HepG2 (cell line): ENCODE results near the gene ADAMTSL4. TPM values are rescaled to one million over a fixed set of nuclear protein-coding genes. Genes with fewer than 3 reads are reported as not detected.
A peak's percentile ranks its signal among the peaks of the same experiment; 100 is the strongest.

Source experiments
- ARID2 ChIP-seq: sonication (generic); formaldehyde crosslinking; IDR thresholded peaks from 2 replicates; pipeline ENCODE4 v1.8.1; 2022; ENCODE audit warnings: mild to moderate bottlenecking, missing genetic modification reagents, borderline replicate concordance
- CBX2 ChIP-seq, 2 experiments: fragments of 200-600 bp in 1 of 2; sonication (generic); formaldehyde crosslinking in 1 of 2; IDR thresholded peaks; 2 replicates each; pipeline versions ENCODE4 v1.7.0 to v1.8.1; 2018 to 2022; ENCODE audit warnings: low read depth in 2 of 2, low read length in 1 of 2, mild to moderate bottlenecking in 1 of 2, missing genetic modification reagents in 1 of 2
- CEBPB ChIP-seq: IDR thresholded peaks from 2 replicates; pipeline ENCODE4 v1.6.1; 2011; ENCODE audit warnings: low read depth, low read length, improper control_type of control experiment, borderline replicate concordance
- FIP1L1 ChIP-seq: fragments of 200-400 bp; formaldehyde crosslinking; IDR thresholded peaks from 2 replicates; pipeline ENCODE4 v1.6.1; 2018; ENCODE audit warnings: low read depth, mild to moderate bottlenecking, low read length, moderate library complexity, borderline replicate concordance; ENCODE audit not compliant: insufficient read depth
- HNRNPK ChIP-seq: fragments of 200-400 bp; formaldehyde crosslinking; IDR thresholded peaks from 2 replicates; pipeline ENCODE4 v1.6.1; 2018; ENCODE audit warnings: low read length, low read depth, moderate library complexity, mild to moderate bottlenecking; ENCODE audit not compliant: poor library complexity, severe bottlenecking
- NFE2L1 ChIP-seq: sonication (generic); formaldehyde crosslinking; IDR thresholded peaks from 2 replicates; pipeline ENCODE4 v1.4.0; 2020; ENCODE audit warnings: missing genetic modification reagents, mild to moderate bottlenecking, borderline replicate concordance
- XBP1 ChIP-seq: sonication (generic); formaldehyde crosslinking; IDR thresholded peaks from 2 replicates; pipeline ENCODE4 v1.5.0; 2020; ENCODE audit warnings: missing genetic modification reagents
- ZFYVE20 ChIP-seq: sonication (generic); formaldehyde crosslinking; IDR thresholded peaks from 2 replicates; pipeline ENCODE4 v1.8.0; 2023; ENCODE audit warnings: low read depth, mild to moderate bottlenecking, moderate library complexity, missing genetic modification reagents, borderline replicate concordance
- polyA plus RNA-seq, 8 experiments: library from polyadenylated mRNA; depleted of rRNA in 3 of 8; stranded (reverse) in 7 of 8; unstranded in 1 of 8; fragments of >200 nt; fragmentation: Illumina TruSeq in 4 of 8; extraction: Trizol in 4 of 8; gene quantifications; 2 replicates each; pipeline versions ENCODE4 v1.2.1 to v1.2.3, GENCODE V29; 2011 to 2016; ENCODE audit warnings: low read depth in 4 of 8, missing spikeins in 1 of 8, mixed read lengths in 1 of 8; ENCODE audit not compliant: insufficient read depth in 1 of 8
- total RNA-seq, 5 experiments: library from RNA; depleted of rRNA; stranded (reverse); fragments of >200 nt; fragmentation: Illumina TruSeq; extraction: Trizol; gene quantifications; 2 replicates each; pipeline ENCODE4 v1.2.3, GENCODE V29; 2016; ENCODE audit warnings: low read depth in 1 of 5
- TF ChIP-seq, protein P1 (sequence below): sonication (generic); formaldehyde crosslinking; IDR thresholded peaks from 2 replicates; pipeline ENCODE4 v1.5.0; 2020; ENCODE audit warnings: missing genetic modification reagents
- TF ChIP-seq, protein P2 (sequence below): sonication (generic); formaldehyde crosslinking; IDR thresholded peaks from 2 replicates; pipeline ENCODE4 v1.4.0; 2020; ENCODE audit warnings: missing genetic modification reagents

ADAMTSL4 gene
- total and polyA plus RNA-seq, 2 of the 13 experiments (the other 11 are each of a cell fraction or from before 2014, with no cell fraction given), result 3.9 to 16.4 TPM

DNA sequence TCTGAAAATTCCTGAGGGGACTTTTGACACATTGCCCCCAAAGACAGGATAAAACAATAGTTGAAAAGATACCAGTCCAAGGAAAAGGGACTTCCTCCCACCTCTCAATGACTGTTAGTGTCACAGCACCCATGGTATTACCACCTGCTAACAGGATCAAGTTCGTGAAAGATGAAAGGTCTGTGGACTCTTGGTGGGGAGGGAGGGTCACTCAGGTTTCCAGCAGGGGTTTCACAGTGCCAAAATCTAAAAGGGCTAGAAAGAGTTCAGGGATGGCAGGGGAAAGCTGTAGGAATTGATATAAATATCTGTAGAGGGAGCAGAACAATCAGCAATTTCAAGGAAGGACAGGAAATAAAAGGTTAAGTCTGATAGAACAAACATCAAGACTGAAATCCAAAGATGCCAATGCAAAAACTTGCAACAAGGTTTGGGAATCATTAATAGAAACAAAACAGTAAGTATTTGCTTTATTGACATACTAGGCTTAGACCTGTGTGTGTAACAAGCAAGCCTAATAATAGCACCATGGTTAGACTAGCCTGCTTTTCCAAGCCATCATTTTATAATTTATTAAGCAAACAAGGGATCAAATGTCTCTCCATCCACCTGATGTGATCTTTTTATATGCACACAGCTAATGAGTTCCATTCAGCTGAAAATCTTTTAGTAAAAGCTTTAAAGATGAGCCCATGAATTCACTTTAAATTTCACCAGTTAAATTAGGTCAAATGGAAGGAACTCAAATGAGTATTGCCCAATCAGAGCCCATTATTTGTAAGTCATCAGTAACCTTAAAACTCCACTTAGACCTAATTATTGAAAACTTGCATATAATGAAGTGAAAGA lies 26.5 kb downstream of the ADAMTSL4 start (continued):
- TF ChIP-seq, protein P1, sequence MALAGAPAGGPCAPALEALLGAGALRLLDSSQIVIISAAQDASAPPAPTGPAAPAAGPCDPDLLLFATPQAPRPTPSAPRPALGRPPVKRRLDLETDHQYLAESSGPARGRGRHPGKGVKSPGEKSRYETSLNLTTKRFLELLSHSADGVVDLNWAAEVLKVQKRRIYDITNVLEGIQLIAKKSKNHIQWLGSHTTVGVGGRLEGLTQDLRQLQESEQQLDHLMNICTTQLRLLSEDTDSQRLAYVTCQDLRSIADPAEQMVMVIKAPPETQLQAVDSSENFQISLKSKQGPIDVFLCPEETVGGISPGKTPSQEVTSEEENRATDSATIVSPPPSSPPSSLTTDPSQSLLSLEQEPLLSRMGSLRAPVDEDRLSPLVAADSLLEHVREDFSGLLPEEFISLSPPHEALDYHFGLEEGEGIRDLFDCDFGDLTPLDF (CRISPR knock-in tag), result peak; percentile 28; the same call in 1 of the 2 replicates
- TF ChIP-seq HNRNPK (no peak), CEBPB (peak; percentile 78), XBP1 (CRISPR knock-in tag) (no peak), ZFYVE20 (no peak), CBX2 (IDR thresholded peaks at IDR 0.05; ENCODE audit: low read depth, low read length) (no peak), CBX2 (CRISPR knock-in tag; IDR thresholded peaks at IDR 0.05; ENCODE audit: low read depth) (no peak), FIP1L1 (no peak), NFE2L1 (CRISPR knock-in tag) (no peak), ARID2 (no peak)
- TF ChIP-seq, protein P2, sequence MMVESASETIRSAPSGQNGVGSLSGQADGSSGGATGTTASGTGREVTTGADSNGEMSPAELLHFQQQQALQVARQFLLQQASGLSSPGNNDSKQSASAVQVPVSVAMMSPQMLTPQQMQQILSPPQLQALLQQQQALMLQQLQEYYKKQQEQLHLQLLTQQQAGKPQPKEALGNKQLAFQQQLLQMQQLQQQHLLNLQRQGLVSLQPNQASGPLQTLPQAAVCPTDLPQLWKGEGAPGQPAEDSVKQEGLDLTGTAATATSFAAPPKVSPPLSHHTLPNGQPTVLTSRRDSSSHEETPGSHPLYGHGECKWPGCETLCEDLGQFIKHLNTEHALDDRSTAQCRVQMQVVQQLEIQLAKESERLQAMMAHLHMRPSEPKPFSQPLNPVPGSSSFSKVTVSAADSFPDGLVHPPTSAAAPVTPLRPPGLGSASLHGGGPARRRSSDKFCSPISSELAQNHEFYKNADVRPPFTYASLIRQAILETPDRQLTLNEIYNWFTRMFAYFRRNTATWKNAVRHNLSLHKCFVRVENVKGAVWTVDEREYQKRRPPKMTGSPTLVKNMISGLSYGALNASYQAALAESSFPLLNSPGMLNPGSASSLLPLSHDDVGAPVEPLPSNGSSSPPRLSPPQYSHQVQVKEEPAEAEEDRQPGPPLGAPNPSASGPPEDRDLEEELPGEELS, result peak; percentile 38; the same call in 1 of the 2 replicates
